ENCODE measurements around the gene NDUFAF3. TPM values are rescaled to one million over a fixed set of nuclear protein-coding genes. Genes with fewer than 3 reads are reported as not detected.

The NDUFAF3 gene
- total RNA-seq, 1 donor from 2014 or later = 120 TPM

DNA sequence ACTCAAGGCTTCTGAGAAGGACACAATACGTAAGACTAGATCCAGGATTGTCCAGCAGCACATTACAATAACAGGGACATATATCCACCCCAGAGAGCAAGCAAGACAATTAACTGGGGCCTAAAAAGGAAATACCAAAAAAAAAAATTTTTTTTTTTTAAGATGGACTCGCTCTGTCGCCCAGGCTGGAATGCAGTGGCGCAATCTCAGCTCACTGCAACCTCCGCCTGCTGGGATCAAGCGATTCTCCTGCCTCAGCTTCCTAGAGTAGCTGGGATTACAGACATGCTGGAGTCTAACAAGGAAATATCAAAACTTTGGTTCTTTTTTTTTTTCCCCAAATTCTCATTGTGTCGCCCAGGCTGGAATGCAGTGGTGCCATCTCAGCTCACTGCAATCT is 36.1 kb downstream of the NDUFAF3 start:
- H3K36me3 Mint-ChIP-seq (ENCODE audit: low read depth) = peaks cover 44% of the 10 kb centered on the region
- intact Hi-C loops (cut with micrococcal nuclease) = no loop called here
- no peaks in the 10 kb centered on the region for H3K9me3 Mint-ChIP-seq
- no peaks in the 10 kb centered on the region for H3K4me1 Mint-ChIP-seq (ENCODE audit: low read depth)
- H3K4me3 Mint-ChIP-seq (ENCODE audit: low read depth) = no peak overlapping the region
- DNase-seq (ENCODE audit: low spot score) = no peak
- H3K27ac Mint-ChIP-seq = no peak overlapping the region
- H3K27me3 Mint-ChIP-seq (ENCODE audit: low read depth) = no peaks in the 10 kb centered on the region

Other genes with a start within 250 kb of the NDUFAF3 start
- gene PRKAR2A, start 174.2 kb upstream of the NDUFAF3 start, total RNA-seq = 30.7 and 32.4 TPM in 2 replicates
- gene SLC25A20, start 123.2 kb upstream of the NDUFAF3 start, total RNA-seq = 16.2 and 19.0 TPM in 2 replicates
- 156 and 163 TPM in 2 replicates for gene ARIH2, start 103.3 kb upstream of the NDUFAF3 start, total RNA-seq
- gene P4HTM, start 31.9 kb upstream of the NDUFAF3 start, total RNA-seq = 37.8 and 39.1 TPM in 2 replicates
- gene WDR6, start 14.7 kb upstream of the NDUFAF3 start, total RNA-seq = 161 and 167 TPM in 2 replicates
- 30.4 and 30.5 TPM in 2 replicates for gene DALRD3, start 3.5 kb upstream of the NDUFAF3 start, total RNA-seq
- 412 and 416 TPM in 2 replicates for gene IMPDH2, start 7.3 kb downstream of the NDUFAF3 start, total RNA-seq
- gene QRICH1, start 72.0 kb downstream of the NDUFAF3 start, total RNA-seq = 145 and 164 TPM in 2 replicates
- 209 and 226 TPM in 2 replicates for gene QARS1, start 82.6 kb downstream of the NDUFAF3 start, total RNA-seq
- gene USP19, start 98.7 kb downstream of the NDUFAF3 start, total RNA-seq = 47.9 and 54.8 TPM in 2 replicates
- 0.34 TPM in 1 of 2 replicates, not detected in the other for gene LAMB2, start 110.9 kb downstream of the NDUFAF3 start, total RNA-seq
- 24.4 and 24.9 TPM in 2 replicates for gene CCDC71, start 144.2 kb downstream of the NDUFAF3 start, total RNA-seq
- 2.5 and 2.6 TPM in 2 replicates for gene KLHDC8B, start 149.5 kb downstream of the NDUFAF3 start, total RNA-seq